ENCODE data around the gene PRKCI.

Gene PRKCI

GRCh38 chr3:170346481-170347392, 124.5 kb downstream of the PRKCI start:
- no peak for FAIRE-seq

- no peak for FAIRE-seq
Observed at GRCh38 chr3:170350515-170351413, 128.5 kb downstream of the PRKCI start.

DNA sequence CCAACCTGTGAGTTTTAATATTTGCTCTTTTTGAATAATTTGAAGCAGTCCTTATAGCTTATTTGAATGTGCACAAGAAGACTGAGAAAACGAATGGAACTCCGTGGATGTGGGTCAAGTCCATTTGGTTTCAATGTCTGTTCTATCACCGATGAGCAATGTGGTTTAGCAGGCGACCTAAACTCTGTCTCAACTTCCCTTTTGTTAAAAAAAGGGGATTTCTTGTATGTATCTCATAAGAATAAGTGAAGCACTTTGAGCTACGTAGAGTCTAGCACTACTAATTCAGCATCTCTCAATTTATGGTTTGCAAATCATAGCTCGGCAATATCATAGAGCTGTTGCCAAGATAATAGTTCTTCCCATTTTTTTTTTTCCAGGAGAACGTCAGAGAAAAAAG, 130.7 kb downstream of the PRKCI start:
- FAIRE-seq: no peak

GRCh38 chr3:170353485-170353884, 131.3 kb downstream of the PRKCI start:
- no peak for FAIRE-seq

DNA sequence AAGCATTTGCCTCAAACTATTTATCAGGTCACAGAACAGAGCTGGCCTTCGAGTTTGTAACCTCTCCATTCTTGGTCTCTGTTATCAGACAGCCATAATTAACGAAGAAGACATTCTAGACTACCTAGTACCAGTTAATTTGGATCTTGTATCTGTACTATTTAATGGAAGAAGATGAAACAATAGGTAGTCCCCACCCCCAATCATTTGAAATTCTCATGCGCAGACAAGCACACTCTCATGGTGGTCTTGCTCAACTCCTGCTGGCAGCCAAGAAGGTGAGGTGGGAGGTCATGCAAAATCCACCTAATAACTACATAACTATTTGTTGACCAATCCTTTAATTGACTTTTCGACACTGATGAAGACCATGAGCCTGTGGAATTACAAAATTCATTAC, 132.5 kb downstream of the PRKCI start:
- FAIRE-seq: no peak

Measured in TTC549 (cell line).